Measurements from ENCODE around the gene IFNGR2. TPM values are rescaled to one million over a fixed set of nuclear protein-coding genes. Genes with fewer than 3 reads are reported as not detected.

IFNGR2 gene
- total and polyA plus RNA-seq, 2 of the 13 experiments (the other 11 are each of a cell fraction or from before 2014, with no cell fraction given) = 61.3 to 117 TPM

GRCh38 chr21:33412832-33413519, 9.8 kb downstream of the IFNGR2 start (continued):
- TF ChIP-seq ZKSCAN5 (CRISPR knock-in tag; IDR thresholded peaks at IDR 0.05) (no peak), ZNF792 (CRISPR knock-in tag; IDR thresholded peaks at IDR 0.05) (peak; percentile 38; the same call in 1 of the 2 replicates), ATF6 (CRISPR knock-in tag; conservative IDR thresholded peaks at IDR 0.05) (0 out of 2 replicates have a peak, but pooled peaks have one; percentile 27), HNF4G (IDR thresholded peaks at IDR 0.05; ENCODE audit: borderline replicate concordance, low read depth, low read length) (no peak), HNF4G (CRISPR knock-in tag; IDR thresholded peaks at IDR 0.05; ENCODE audit: borderline replicate concordance, low read depth) (no peak), ZNF737 (CRISPR knock-in tag; IDR thresholded peaks at IDR 0.05; ENCODE audit: borderline replicate concordance) (no peak), ZNF572 (CRISPR knock-in tag; IDR thresholded peaks at IDR 0.05) (no peak), NBN (conservative IDR thresholded peaks at IDR 0.05) (no peak), PAWR (CRISPR knock-in tag; IDR thresholded peaks at IDR 0.05; ENCODE audit: borderline replicate concordance) (no peak), KAT2B (IDR thresholded peaks at IDR 0.05; ENCODE audit: borderline replicate concordance, low read depth, low read length) (no peak), ZNF580 (CRISPR knock-in tag; IDR thresholded peaks at IDR 0.05; ENCODE audit: borderline replicate concordance, low read depth) (no peak), EEA1 (CRISPR knock-in tag; IDR thresholded peaks at IDR 0.05; ENCODE audit: borderline replicate concordance) (no peak), PHF20 (CRISPR knock-in tag; IDR thresholded peaks at IDR 0.05) (no peak), SETDB1 (CRISPR knock-in tag; IDR thresholded peaks at IDR 0.05; ENCODE audit: borderline replicate concordance) (no peak), ZNF10 (CRISPR knock-in tag; IDR thresholded peaks at IDR 0.05; ENCODE audit: borderline replicate concordance, low read depth) (no peak), JUNB (CRISPR knock-in tag; IDR thresholded peaks at IDR 0.05; ENCODE audit: borderline replicate concordance) (no peak), ZNF121 (CRISPR knock-in tag; IDR thresholded peaks at IDR 0.05) (no peak), KDM6A (CRISPR knock-in tag; IDR thresholded peaks at IDR 0.05; ENCODE audit: low read depth) (peak; percentile 32; the same call in 1 of the 2 replicates), ZBTB10 (CRISPR knock-in tag; IDR thresholded peaks at IDR 0.05; ENCODE audit: borderline replicate concordance) (0 out of 2 replicates have a peak, but pooled peaks have one; percentile 2)
- TF ChIP-seq, protein P1, sequence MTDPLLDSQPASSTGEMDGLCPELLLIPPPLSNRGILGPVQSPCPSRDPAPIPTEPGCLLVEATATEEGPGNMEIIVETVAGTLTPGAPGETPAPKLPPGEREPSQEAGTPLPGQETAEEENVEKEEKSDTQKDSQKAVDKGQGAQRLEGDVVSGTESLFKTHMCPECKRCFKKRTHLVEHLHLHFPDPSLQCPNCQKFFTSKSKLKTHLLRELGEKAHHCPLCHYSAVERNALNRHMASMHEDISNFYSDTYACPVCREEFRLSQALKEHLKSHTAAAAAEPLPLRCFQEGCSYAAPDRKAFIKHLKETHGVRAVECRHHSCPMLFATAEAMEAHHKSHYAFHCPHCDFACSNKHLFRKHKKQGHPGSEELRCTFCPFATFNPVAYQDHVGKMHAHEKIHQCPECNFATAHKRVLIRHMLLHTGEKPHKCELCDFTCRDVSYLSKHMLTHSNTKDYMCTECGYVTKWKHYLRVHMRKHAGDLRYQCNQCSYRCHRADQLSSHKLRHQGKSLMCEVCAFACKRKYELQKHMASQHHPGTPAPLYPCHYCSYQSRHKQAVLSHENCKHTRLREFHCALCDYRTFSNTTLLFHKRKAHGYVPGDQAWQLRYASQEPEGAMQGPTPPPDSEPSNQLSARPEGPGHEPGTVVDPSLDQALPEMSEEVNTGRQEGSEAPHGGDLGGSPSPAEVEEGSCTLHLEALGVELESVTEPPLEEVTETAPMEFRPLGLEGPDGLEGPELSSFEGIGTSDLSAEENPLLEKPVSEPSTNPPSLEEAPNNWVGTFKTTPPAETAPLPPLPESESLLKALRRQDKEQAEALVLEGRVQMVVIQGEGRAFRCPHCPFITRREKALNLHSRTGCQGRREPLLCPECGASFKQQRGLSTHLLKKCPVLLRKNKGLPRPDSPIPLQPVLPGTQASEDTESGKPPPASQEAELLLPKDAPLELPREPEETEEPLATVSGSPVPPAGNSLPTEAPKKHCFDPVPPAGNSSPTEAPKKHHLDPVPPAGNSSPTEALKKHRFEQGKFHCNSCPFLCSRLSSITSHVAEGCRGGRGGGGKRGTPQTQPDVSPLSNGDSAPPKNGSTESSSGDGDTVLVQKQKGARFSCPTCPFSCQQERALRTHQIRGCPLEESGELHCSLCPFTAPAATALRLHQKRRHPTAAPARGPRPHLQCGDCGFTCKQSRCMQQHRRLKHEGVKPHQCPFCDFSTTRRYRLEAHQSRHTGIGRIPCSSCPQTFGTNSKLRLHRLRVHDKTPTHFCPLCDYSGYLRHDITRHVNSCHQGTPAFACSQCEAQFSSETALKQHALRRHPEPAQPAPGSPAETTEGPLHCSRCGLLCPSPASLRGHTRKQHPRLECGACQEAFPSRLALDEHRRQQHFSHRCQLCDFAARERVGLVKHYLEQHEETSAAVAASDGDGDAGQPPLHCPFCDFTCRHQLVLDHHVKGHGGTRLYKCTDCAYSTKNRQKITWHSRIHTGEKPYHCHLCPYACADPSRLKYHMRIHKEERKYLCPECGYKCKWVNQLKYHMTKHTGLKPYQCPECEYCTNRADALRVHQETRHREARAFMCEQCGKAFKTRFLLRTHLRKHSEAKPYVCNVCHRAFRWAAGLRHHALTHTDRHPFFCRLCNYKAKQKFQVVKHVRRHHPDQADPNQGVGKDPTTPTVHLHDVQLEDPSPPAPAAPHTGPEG (CRISPR knock-in tag; IDR thresholded peaks at IDR 0.05) = no peak

All from HepG2 (cell line).